Measurements from ENCODE around the gene IRX6. TPM values are rescaled to one million over a fixed set of nuclear protein-coding genes. Genes with fewer than 3 reads are reported as not detected.

The IRX6 gene
- polyA plus RNA-seq, 1 donor, result 5.5 TPM

DNA sequence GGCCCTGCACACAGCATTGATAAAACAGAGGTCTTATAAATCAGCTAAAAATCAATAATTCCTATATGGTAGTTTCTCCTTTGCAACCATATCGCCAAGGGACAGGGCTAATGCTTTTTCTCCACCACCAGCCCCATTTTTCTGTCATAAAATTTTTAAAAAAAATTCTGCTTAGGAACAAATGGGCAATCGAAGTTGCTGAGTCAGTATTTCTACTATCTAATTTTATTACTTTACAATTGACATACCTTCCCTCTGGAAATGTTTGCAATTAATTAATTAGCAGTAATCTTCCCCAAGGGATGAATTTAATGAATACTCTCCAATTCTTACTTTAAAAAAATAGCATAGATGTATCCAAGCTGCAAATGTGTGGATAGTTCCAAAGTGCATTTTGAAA lies 1.7 kb upstream of the IRX6 start:
- no peak for DNase-seq

DNA sequence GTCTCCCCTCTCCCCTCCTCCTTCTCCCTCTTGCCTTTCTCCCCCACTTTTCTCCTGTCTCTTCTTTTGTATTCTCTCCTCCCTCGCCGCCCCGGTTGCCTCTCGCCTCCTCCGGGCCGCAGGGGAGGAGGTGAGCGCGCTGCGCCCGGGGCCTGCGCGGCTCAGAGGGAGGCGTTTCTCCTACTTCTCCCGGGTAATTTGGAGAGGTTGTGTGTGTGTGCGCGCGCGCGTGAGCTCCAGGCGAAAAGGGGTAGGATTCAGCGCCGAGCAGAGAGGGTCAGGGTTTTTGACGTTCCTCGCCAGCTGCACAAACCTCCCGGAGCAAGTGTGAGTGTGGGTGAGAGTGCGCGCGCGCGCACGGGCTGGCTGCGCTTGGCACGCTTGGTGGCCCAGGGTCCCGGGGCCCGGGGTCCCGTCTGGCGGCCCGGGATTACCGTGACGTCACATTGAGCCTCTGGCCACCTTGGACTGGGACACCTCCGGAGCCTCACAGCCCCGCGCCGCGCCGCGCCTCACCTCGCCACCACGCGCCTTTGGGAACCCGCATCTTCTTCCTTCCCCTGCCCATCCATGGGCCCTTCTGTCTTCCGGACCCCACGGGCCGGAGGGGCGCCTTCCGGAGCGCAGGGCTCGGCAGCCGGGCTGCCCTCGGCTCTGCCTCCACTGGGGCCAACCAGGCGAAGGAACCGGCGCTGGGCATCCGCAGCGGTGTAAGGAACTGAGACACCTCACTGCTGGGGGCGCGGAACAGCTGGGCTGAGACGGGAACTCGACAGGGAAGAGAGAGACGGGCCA lies 479 bp downstream of the IRX6 start:
- no peak for DNase-seq

DNA sequence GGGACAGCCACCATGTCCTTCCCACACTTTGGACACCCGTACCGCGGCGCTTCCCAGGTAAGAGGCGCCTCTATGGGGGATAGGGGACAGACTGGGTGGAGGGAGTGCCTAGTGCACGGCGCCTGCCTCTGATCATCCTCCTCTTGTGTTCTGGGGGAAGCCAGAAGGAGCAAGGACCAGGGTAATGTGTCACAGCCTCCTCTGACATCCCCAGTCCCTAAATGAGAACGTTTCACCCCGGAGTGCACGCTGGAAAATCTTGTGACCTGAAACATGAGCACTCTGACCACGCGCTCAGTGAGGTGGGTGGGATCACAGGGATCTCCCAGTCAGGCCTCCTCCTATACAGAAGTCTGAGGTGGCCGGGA lies 1.1 kb downstream of the IRX6 start:
- DNase-seq, result no peak

GRCh38 chr16:55325458-55326109 lies 1.6 kb downstream of the IRX6 start:
- DNase-seq, result no peak

DNA sequence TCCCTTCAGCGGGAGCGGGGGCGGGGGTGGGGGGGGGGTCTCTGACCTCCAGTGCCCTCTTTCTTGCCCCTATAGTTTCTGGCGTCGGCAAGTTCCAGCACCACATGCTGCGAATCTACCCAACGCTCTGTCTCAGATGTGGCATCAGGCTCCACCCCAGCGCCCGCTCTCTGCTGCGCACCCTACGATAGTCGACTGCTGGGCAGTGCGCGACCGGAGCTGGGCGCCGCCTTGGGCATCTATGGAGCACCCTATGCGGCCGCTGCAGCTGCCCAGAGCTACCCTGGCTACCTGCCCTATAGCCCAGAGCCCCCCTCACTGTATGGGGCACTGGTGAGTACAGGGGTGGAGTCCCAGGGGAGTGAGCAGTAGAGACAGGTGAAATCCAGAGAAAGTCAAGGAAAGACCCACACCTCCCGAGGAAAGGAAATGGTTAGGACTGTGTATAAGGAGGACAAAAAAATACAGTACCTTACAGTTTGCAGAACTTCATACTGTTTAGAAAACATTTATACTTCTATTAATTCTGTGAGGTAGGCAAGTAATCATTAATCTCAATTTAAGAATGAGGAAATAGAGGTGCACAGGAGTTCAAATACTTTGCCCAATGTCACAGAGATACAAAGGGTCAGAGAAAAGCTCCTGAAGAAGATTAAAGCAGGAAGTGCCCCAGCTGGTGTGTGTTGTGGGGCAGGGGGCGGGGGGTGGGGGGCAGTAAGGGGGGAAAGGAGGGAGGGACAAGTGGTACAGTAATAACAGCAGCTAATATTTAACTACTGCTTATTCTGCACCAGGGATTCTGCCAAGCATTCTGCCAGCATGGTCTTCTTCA lies 2.5 kb downstream of the IRX6 start:
- no peak for DNase-seq

DNA sequence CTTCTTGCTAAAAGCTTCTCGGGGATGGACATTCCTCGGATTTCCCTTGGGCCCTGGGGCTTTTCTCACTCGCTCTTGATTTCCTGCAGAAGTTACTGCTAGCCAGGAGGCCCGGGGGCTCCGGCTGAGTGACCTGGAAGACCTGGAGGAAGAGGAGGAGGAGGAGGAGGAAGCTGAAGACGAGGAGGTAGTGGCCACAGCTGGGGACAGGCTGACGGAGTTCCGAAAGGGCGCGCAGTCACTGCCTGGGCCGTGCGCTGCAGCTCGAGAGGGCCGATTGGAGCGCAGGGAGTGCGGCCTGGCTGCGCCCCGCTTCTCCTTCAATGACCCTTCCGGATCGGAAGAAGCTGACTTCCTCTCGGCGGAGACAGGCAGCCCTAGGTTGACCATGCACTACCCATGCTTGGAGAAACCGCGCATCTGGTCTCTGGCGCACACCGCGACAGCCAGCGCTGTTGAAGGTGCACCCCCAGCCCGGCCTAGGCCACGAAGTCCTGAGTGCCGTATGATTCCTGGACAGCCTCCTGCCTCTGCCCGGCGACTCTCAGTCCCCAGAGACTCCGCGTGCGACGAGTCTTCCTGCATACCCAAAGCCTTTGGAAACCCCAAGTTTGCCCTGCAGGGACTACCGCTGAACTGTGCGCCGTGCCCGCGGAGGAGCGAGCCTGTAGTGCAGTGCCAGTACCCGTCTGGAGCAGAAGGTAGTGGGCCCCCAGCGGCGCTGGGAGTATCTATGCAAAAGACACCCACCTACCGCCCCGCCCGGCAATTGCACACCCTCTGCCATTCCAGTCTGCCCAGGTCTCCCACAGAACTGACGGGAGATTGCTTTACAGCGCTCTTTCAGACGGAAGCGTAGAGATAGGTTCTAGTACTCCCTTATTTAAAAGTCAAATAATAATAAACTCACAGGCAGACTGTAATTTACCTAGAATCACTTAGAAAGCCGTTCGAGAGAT lies 4.9 kb downstream of the IRX6 start:
- no peak for DNase-seq

DNA sequence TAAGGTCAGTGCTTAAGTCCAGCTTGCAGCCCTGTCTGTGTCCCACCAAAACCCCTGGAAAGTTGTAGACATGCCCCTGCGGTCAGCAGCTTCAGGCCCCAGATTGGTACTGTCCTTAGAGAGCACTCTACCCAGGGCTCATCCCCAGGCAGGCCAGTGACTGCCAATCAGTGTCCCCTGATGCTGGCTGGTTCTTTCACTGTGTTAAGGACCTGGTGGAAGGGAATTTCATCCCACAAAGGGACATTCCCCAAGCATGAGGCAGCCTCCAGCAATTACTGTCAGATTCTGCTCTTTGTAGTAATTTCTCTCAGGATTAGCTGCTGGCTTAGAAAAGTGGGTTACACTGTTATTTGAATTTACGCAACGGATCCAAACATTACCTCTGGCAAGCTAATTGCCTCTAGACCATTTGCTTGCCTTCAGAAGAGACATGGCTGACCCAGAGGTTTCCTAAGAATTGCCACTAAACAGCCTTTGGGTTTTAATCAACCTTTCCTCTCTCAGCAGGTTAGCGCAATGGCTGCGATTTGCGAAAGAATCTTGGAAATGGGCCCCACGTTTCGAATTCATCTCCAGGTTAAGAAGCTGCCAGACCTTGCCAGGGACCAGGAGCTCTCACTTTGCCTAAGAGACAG lies 5.9 kb downstream of the IRX6 start:
- DNase-seq, result no peak

DNA sequence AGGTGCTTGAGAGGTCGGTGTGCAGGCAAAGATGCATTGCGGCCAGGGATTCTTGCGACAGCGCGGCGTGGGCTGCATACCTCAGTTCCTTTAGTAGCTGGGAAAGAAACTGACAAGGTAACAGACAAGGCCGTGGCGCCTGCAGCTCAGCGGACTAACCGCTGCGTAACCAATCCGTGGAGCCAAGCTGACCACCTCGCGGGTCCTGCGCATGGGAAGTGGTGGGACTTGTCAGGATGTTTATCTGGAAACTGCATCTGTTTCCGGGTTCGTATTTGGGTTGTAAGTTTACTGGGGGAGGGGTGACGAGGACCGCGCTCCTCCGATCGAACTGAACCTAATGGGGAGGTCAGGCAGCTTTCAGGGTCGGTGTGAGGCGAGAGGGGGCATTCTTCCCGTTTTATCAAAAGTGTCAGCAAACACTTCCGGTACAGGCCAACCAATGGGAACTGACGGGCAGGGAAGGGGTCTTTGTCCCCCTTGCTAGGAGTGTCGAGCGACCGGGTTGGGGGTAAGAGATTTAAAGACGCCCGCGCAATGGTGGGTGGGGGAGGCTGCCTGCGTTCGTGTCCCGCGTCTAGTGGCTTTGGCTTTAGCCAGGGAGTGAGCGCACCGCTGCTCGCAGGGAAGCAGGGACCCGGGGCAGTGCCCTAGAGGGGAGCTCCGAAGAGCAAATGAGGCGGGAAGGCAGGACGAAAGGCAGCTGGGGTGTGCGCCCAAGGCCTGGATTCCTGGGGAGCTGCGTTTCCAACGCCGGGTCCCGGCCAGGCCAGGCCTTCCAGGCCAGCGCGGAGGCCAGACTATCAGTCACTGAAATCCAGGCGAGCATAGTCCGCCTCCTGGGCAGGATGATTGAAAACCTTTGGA lies 7.0 kb downstream of the IRX6 start:
- no peak for DNase-seq

DNA sequence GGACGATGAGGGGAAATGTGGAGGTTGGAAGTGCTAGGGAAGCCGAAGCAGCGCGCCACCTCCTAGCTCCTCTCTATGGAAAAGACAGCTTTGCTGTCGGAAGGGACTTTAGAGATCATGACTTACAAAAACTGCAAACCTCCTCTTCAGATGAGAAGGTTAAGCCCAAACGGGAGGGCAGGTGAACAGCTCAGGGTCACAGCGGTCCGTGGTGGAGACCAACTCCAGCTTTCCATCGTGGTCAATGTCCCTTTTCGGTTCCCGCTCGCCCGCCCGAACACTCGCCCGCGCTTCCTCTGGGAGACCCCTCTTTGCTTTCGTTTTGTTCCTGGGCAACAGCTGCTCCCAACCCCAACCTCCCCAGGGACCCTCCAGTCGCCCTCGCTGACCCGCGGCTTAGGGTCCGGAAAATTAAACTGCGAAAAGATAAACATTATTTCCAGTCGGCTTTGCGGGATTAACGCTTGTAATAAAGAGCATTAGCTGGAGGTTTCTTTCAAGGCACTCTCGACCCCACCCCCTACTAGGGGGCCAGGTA lies 7.7 kb downstream of the IRX6 start:
- no peak for DNase-seq

- DNase-seq, result no peak
Measured at GRCh38 chr16:55333684-55334083, 9.7 kb downstream of the IRX6 start.

- DNase-seq, result no peak
Measured at GRCh38 chr16:55338646-55339045, 14.6 kb downstream of the IRX6 start.

- no peak for DNase-seq
Measured at GRCh38 chr16:55340445-55340844, 16.4 kb downstream of the IRX6 start.

DNA sequence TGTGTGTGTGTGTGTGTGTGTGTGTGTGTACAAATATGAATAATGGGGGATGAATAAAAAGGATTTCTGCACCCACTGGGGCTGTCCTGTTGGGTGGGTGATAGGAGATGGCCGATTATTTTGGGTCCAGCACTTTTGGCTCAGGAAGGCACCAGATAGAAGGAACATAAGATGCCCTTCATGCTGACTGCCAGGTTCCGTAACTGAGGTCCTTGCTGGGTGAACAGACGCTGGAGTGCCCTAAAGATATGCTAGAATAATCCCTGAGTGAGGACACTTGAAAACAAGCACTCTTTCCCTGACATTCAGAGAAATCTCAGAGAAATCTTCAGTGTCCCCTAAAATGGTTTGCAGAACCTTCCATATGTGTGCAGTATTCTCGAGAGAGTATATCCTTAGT lies 17.7 kb downstream of the IRX6 start:
- no peak for DNase-seq

- no peak for DNase-seq
Measured at GRCh38 chr16:55346475-55346874, 22.5 kb downstream of the IRX6 start.

- no peak for DNase-seq
Measured at GRCh38 chr16:55349867-55350266, 25.9 kb downstream of the IRX6 start.

DNA sequence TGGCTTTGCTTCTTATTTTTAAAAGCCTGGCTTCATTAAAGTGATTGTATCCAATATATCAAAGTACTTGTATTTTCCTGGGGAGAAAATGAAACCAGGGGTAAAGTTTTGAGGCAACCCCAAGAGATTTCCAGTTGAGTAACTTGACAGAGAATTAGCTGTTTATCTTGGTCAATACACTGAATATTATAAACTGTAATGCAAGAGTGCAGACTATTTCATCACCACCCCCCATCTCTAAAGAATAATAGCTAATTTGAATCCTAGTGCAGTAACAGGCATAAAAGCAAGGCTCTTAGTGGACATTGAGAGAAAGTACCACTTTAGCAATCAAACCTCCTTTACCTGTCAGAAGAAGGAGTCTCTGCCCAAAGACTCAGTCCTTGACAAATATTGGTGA lies 27.0 kb downstream of the IRX6 start:
- DNase-seq, result no peak

GRCh38 chr16:55351936-55352335 lies 27.9 kb downstream of the IRX6 start:
- DNase-seq, result no peak

- no peak for DNase-seq
Measured at GRCh38 chr16:55357241-55357640, 33.2 kb downstream of the IRX6 start.

- DNase-seq, result no peak
Measured at GRCh38 chr16:55359946-55360345, 35.9 kb downstream of the IRX6 start.

DNA sequence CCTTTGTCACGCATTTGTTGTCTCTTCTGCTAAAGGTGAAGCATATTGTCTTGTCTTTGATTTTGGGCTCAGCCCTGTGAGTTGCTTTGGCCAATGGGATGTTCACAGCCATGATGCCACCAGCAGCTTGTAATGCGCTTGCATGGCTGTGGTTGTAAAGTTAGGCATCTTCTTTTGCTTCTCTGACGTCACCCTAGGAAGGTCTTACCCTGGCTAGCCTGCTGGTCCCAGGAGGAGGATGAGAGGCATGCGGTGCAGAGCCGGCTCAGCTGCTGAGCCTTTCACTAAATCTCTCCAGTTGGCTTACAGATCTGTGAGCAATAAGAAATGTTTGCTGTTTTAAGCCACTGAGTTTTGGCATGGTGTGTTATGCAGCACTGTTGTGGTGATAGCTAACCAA lies 40.8 kb downstream of the IRX6 start:
- no peak for DNase-seq

All from left kidney (tissue), 2 donors.